ENCODE data around the gene NEK3.
"Not testable (repeated sequence)": the region's sequence is repeated elsewhere in the genome, so short reads cannot be mapped to it uniquely, and the experiment has no call there.

The NEK3 gene

DNA sequence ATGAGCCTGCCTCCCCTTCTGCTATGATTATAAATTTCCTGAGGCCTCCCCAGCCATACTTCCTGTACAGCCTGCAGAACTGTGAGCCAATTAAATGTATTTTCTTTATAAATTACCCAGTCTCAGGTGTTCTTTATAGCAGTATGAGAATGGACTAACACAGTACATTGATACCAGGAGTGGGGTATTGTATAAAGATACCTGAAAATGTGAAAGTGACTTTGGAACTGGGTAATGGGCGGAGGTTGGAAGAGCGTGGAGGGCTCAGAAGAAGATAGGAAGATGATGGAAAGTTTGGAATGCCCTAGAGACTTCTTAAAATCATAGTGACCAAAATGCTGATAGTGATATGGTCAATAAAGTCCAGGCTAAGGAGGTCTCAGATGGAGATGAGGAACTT lies 63.3 kb downstream of the NEK3 start:
- no peak for TF ChIP-seq CTCF (IDR thresholded peaks at IDR 0.05; ENCODE audit: control insufficient read depth, insufficient read depth, low read depth, low read length, missing control alignments)
- DNase-seq (ENCODE audit: low read depth): no peak
- no peak overlapping the region for H3K4me3 ChIP-seq (ENCODE audit: control insufficient read depth, low read depth, low read length)

GRCh38 chr13:52092087-52092486 lies 67.3 kb downstream of the NEK3 start:
- DNase-seq (ENCODE audit: low read depth): no peak
- H3K4me3 ChIP-seq (ENCODE audit: control insufficient read depth, low read depth, low read length): no peak overlapping the region
- no peak for TF ChIP-seq CTCF (IDR thresholded peaks at IDR 0.05; ENCODE audit: control insufficient read depth, insufficient read depth, low read depth, low read length, missing control alignments)

GRCh38 chr13:52091473-52091872 lies 67.9 kb downstream of the NEK3 start:
- no peak for DNase-seq (ENCODE audit: low read depth)
- no peak for TF ChIP-seq CTCF (IDR thresholded peaks at IDR 0.05; ENCODE audit: control insufficient read depth, insufficient read depth, low read depth, low read length, missing control alignments)

GRCh38 chr13:52085421-52085820 lies 74.0 kb downstream of the NEK3 start:
- DNase-seq (ENCODE audit: low read depth): peak; percentile 59
- TF ChIP-seq CTCF (IDR thresholded peaks at IDR 0.05; ENCODE audit: control insufficient read depth, insufficient read depth, low read depth, low read length, missing control alignments): no peak
- no peak overlapping the region for H3K4me3 ChIP-seq (ENCODE audit: control insufficient read depth, low read depth, low read length)

More at GRCh38 chr13:52091473-52091872, 67.9 kb downstream of the NEK3 start:
- no peak overlapping the region for H3K4me3 ChIP-seq (ENCODE audit: control insufficient read depth, low read depth, low read length)

- not testable (repeated sequence) for H3K4me3 ChIP-seq (ENCODE audit: control insufficient read depth, low read depth, low read length); DNase-seq (ENCODE audit: low read depth)
Measured at GRCh38 chr13:52084981-52085380, 74.4 kb downstream of the NEK3 start.

Data from AG09309 (cell line).